NCI-H1092 treated with DMSO at 0.1 percent for 48 hours (cell line): ENCODE results near the gene PRRG2.

Experiments
- DNase-seq: peaks from one replicate; lab custom pipeline; 2025; lab: John Stamatoyannopoulos, UW

The PRRG2 gene

DNA sequence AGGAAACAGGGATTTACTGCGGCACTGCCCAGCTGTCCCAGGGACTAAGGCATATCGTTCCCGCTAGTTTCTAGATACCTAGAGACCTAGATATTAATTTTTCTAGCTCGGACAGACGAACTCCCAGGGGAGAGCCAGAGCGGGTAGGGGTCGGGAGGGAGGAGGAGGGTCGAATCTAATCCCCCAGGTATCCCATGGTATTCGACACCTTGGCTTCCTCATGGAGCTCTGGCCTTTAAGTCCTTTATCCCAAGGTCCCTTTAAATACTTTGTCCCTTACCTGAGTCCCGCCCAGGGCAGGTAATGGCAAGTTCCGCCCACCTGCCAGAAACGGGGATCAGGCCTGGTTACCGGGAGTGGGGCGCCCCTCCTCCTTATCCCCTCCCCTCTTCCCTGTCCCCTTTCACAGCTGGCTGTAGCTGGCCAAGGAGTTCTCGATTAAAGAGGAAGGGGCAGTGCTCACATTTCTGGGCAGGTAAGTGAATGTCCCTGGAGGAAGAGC is at the start of gene PRRG2:
TSS of gene PRRG2 (plus strand) at position 310 of the 502 bp plus-strand sequence. CDS start 1,904 bp downstream, outside the sequence.
- no peak for DNase-seq

DNA sequence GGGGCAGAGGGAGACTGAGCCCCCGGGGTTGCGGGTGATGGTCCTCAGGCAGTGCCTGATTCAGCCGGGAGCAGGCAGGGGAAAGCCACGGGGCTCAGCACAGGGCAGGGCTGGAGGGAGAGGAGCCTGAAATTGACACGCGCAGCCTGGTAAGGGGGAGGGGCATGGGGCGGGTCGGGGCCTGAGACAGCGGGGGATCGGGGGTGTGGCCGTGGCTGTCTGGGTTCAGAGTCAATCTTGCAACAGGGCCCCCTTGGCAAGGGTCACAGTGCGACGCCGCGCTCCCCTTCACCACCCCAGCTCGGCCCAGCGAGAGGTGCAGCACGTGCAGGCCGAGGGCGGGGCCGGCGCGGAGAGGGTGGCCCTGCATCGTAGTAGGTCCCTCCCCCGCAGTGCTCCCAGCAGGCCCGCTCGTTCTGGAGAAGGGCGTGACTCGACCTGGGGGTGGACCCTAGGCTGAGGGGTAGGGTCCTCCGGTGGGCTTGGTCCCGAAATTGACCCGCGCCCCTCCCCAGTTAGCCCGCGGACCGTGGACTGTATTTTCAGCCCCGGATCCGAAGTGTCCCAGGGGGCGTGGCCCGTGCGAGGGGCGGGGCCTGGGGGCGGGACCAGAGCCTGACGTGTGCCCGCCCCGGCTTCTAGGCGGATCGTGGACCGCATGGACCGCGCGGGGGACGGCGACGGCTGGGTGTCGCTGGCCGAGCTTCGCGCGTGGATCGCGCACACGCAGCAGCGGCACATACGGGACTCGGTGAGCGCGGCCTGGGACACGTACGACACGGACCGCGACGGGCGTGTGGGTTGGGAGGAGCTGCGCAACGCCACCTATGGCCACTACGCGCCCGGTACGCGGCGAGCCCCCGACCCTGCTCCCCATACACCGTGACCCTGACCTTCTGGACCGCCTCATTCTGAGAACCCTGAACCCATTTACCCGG is 47.3 kb upstream of the PRRG2 start:
- peak; percentile 15 for DNase-seq

GRCh38 chr19:49534632-49535385 is 46.3 kb upstream of the PRRG2 start:
- DNase-seq = no peak

DNA sequence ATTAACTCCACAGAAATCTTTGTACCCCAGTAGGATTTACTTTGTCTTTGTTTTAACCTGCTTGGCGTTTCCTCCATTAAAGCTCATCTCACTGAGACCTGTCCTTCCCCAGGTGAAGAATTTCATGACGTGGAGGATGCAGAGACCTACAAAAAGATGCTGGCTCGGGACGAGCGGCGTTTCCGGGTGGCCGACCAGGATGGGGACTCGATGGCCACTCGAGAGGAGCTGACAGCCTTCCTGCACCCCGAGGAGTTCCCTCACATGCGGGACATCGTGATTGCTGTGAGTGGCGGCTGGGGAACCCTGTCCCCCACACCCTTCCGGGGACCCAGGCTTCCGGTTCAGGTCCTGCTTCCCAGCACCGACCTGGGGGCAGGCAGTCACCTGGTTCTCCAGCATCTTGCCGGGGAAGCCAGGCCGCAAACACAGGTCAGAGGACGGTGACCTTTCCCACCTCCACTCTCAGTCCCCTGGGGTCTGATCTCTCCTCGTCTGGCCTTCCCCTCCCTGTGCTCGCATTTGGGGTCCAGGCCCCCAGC is 44.1 kb upstream of the PRRG2 start:
- DNase-seq = no peak

GRCh38 chr19:49538643-49539042 is 42.5 kb upstream of the PRRG2 start:
- no peak for DNase-seq

- DNase-seq = no peak
Measured at GRCh38 chr19:49539192-49539952, 41.7 kb upstream of the PRRG2 start.

GRCh38 chr19:49541914-49542313 is 39.2 kb upstream of the PRRG2 start:
- no peak for DNase-seq

GRCh38 chr19:49542446-49542845 is 38.7 kb upstream of the PRRG2 start:
- no peak for DNase-seq

- DNase-seq = no peak
Measured at GRCh38 chr19:49543032-49543431, 38.1 kb upstream of the PRRG2 start.

GRCh38 chr19:49544154-49544553 is 37.0 kb upstream of the PRRG2 start:
- DNase-seq = no peak

GRCh38 chr19:49546825-49547565 is 34.1 kb upstream of the PRRG2 start:
- DNase-seq = peak; percentile 57

GRCh38 chr19:49549045-49549444 is 32.1 kb upstream of the PRRG2 start:
- no peak for DNase-seq

DNA sequence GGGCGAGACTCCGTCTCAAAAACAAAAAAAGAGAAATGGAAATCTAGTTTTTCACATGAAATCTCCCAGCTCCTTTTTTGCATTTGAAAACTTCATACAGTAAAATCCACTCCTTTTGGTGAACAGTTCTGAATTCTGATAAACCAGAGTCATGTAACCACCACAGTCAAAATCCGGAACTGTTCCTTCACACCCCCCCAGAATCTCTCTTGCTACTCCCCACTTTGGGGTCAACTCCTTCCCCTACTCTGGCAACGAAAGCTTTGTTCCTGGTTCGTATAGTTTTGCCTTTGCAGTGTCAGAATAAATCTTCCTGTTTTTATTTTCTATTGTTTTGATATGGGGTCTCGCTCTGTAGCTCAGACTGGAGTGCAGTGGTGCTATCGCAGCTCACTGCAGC is 29.6 kb upstream of the PRRG2 start:
- DNase-seq = no peak

DNA sequence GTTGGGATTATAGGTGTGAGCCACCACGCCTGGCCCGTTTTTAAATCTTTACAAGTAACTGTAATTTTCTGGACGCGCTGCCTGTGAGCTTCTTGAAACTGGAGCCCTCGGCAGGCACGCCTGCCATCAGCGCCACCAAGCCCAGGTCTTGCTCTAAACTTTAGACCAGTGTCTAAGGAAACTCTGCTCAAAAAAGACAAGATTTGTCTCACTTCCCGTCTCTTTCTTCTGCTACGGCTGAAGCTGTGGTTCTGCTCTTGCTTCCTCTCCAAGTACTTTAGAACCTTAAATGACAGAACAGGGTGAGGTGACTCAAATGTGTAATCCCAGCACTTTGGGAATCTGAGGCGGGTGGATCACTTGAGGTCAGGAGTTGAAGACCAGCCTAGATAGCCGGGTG is 28.4 kb upstream of the PRRG2 start:
- DNase-seq = no peak

- DNase-seq = no peak
Measured at GRCh38 chr19:49553451-49554271, 27.5 kb upstream of the PRRG2 start.

DNA sequence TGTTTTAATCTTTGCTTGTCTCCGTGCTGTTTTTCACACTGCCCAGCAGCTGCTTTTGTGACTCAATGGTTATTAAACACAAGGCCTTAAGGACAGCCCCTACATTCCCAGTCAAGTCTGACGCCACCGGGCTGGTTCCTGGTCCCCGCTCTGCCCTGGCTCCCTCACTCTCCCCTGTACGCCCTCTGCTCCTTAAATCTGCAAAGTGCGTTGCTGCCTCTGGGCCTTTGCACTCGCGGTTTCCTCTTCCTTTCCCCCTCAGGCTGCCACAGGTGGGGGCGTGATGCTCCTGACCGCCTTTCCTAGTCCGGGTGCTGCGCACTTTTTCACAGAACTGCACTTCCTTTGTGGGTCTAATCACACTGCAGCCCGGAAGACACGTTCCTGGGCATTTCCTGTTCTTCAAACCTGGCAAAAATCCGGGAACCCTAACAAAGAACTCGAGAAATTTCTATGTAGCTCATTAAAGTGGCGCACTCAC is 26.4 kb upstream of the PRRG2 start:
- no peak for DNase-seq

GRCh38 chr19:49555600-49556411 is 25.3 kb upstream of the PRRG2 start:
- no peak for DNase-seq

- DNase-seq = no peak
Measured at GRCh38 chr19:49556412-49557398, 24.4 kb upstream of the PRRG2 start.
